BE2C (cell line): Measurements from ENCODE around the gene FAF1.
"Not testable (repeated sequence)": the region's sequence is repeated elsewhere in the genome, so short reads cannot be mapped to it uniquely, and the experiment has no call there.

ENCODE experiments used
- DNase-seq: peaks from one replicate; pipeline ENCODE4 v3.0.0-alpha.2; 2020
- H3K27me3 ChIP-seq: fragments of 250-450 bp; sonication (Bioruptor Pico); 2 replicates; pipeline ENCODE4 v1.5.1; 2020; ENCODE audit warnings: mild to moderate bottlenecking
- H3K36me3 ChIP-seq: fragments of 250-450 bp; sonication (Bioruptor Pico); 2 replicates; pipeline ENCODE4 v1.5.1; 2020; ENCODE audit warnings: mild to moderate bottlenecking
- H3K4me1 ChIP-seq: fragments of 250-450 bp; sonication (Bioruptor Pico); 2 replicates; pipeline ENCODE4 v1.5.1; 2020
- H3K4me3 ChIP-seq: 2 replicates; pipeline ENCODE4 v1.5.1; 2011; ENCODE audit warnings: low read depth, low read length
- H3K9me3 ChIP-seq: fragments of 250-450 bp; sonication (Bioruptor Pico); 2 replicates; pipeline ENCODE4 v1.5.1; 2020
- TF ChIP-seq, protein P1 (sequence below): IDR thresholded peaks from 2 replicates; pipeline ENCODE4 v1.5.1; 2012; ENCODE audit warnings: mild to moderate bottlenecking, low read depth, low read length

The FAF1 gene

DNA sequence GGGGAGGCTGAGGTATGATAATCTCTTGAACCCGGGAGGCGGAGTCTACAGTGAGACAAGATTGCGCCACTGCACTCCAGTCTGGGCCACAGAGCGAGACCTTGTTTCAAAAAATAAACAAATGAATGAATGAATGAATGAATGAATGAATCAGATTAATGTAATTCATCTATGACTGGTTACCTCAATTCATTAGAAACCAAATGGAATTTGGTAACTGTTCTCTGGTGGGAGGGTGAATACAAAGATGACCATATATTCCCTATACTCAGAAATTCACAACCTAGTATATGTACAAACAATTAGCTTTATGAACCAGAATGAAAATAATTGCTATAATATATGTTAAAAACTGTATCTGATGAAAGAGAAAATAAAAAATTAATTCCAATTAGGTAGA lies 80.9 kb downstream of the FAF1 start:
- TF ChIP-seq, protein P1, sequence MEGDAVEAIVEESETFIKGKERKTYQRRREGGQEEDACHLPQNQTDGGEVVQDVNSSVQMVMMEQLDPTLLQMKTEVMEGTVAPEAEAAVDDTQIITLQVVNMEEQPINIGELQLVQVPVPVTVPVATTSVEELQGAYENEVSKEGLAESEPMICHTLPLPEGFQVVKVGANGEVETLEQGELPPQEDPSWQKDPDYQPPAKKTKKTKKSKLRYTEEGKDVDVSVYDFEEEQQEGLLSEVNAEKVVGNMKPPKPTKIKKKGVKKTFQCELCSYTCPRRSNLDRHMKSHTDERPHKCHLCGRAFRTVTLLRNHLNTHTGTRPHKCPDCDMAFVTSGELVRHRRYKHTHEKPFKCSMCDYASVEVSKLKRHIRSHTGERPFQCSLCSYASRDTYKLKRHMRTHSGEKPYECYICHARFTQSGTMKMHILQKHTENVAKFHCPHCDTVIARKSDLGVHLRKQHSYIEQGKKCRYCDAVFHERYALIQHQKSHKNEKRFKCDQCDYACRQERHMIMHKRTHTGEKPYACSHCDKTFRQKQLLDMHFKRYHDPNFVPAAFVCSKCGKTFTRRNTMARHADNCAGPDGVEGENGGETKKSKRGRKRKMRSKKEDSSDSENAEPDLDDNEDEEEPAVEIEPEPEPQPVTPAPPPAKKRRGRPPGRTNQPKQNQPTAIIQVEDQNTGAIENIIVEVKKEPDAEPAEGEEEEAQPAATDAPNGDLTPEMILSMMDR: no peak
- H3K27me3 ChIP-seq: no peaks in the 10 kb centered on the region
- H3K36me3 ChIP-seq: no peaks in the 10 kb centered on the region
- no peaks in the 10 kb centered on the region for H3K9me3 ChIP-seq
- DNase-seq: no peak
- no peak overlapping the region for H3K4me3 ChIP-seq
- no peaks in the 10 kb centered on the region for H3K4me1 ChIP-seq

DNA sequence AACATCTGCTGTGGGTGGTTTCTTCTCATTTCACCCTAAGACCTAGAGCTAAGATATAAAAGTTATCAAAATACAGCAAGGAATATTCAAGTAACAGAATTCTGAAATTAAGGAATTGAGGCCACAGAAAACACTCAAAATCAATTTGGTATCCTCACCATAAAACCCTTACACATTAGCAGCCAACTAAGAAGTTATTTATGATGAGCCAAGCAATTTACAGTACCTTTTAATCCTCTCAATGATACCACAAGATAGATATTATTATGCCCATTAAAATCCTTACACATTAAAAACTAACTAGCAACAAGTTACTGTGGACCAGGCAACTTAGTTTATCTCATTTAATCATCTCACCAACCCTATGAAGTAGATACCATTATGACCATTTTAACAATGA lies 81.6 kb downstream of the FAF1 start:
- DNase-seq: no peak
- no peaks in the 10 kb centered on the region for H3K4me1 ChIP-seq
- TF ChIP-seq, protein P1: no peak
- H3K27me3 ChIP-seq: no peaks in the 10 kb centered on the region
- no peak overlapping the region for H3K4me3 ChIP-seq
- H3K9me3 ChIP-seq: no peaks in the 10 kb centered on the region
- no peaks in the 10 kb centered on the region for H3K36me3 ChIP-seq

DNA sequence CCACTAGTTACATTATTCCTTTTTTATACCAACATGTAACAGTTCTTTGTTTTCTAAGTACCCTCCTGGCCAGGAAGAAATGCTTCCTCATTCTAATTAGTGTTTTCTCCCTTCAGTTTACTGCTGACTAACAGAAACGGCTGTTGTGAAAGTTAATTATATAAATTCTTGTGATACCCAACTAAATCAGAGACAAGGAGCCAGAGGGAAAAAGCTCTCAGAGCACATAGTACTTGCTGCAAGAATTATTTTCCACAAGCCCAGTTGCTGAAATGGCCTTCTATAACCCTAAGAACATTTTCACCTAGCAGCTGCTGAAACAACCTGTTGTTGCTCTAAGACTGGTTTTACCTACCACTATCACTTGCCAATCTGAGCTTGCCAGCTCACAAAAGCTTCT lies 82.4 kb downstream of the FAF1 start:
- Histone ChIP-seq H3K9me3 (no peaks in the 10 kb centered on the region), H3K4me1 (no peaks in the 10 kb centered on the region), H3K36me3 (no peaks in the 10 kb centered on the region), H3K27me3 (no peaks in the 10 kb centered on the region), H3K4me3 (no peak overlapping the region)
- TF ChIP-seq, protein P1: no peak
- DNase-seq: no peak

DNA sequence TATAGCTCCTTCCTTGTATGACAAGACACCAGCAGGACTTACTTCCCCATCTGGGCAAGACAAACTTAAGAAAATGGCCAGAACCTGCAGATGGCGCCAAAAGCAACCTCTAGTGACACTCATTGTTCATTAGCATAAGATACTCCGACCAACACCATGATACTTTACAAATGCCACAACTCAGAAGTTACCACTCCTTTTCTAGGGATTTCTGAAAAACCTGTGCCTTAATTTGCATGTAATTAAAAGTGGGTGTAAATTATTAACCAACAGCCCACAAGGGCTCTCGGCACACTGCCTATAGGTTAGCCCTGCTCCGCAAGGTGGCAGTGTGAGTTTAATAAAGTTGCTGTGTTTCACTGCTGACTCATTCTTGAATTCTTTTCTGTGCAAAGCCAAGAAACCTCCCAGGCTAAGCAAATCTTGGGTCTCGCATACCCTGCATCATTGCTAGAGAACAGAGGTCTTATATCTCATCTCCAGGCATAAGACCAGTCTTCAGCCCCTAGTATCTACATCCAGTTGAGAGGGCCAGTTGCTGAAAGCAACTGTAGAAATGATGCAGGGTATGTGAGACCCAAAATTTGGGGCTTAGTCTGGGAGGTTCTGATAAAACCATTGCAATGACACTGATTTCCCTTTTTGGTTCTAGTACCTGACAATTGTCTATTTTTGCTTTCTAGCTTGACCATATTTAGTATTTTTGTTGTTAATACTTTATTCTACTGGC lies 86.4 kb downstream of the FAF1 start:
- H3K4me1 ChIP-seq: no peaks in the 10 kb centered on the region
- no peak overlapping the region for H3K4me3 ChIP-seq
- TF ChIP-seq, protein P1: peak; percentile 67
- H3K9me3 ChIP-seq: no peaks in the 10 kb centered on the region
- no peaks in the 10 kb centered on the region for H3K27me3 ChIP-seq
- peak; percentile 52 for DNase-seq
- H3K36me3 ChIP-seq: no peaks in the 10 kb centered on the region

DNA sequence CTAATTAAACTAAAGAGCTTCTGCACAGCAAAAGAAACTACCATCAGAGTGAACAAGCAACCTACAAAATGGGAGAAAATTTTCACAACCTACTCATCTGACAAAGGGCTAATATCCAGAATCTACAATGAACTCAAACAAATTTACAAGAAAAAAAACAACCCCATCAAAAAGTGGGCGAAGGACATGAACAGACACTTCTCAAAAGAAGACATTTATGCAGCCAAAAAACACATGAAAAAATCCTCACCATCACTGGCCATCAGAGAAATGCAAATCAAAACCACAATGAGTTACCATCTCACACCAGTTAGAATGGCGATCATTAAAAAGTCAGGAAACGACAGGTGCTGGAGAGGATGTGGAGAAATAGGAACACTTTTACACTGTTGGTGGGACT lies 95.2 kb downstream of the FAF1 start:
- DNase-seq, H3K27me3 ChIP-seq, H3K36me3 ChIP-seq, H3K9me3 ChIP-seq, H3K4me1 ChIP-seq, H3K4me3 ChIP-seq: not testable (repeated sequence)

DNA sequence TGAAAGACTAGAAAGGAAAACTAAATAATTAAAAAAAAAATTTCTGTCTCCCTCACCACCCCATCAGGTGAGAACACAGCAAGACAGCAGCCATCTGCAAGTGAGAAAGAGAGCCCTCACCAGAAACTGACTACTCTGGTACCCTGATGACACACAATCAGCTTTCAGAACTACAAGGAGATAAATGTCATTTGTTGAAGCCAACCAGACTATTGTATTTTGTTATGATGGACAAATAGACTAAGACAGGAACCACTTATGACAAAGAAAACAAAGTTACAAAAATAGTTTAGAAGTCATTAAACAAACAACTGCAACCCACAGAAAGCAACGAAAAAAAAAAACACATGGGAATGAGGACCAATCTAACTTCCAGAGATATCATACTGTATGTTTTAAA lies 98.3 kb downstream of the FAF1 start:
- DNase-seq: no peak
- TF ChIP-seq, protein P1: no peak
- Histone ChIP-seq H3K4me3 (no peak overlapping the region), H3K36me3 (no peaks in the 10 kb centered on the region), H3K4me1 (no peaks in the 10 kb centered on the region), H3K27me3 (no peaks in the 10 kb centered on the region), H3K9me3 (no peaks in the 10 kb centered on the region)
